ENCODE measurements around the gene TRAM2.

TRAM2 gene

DNA sequence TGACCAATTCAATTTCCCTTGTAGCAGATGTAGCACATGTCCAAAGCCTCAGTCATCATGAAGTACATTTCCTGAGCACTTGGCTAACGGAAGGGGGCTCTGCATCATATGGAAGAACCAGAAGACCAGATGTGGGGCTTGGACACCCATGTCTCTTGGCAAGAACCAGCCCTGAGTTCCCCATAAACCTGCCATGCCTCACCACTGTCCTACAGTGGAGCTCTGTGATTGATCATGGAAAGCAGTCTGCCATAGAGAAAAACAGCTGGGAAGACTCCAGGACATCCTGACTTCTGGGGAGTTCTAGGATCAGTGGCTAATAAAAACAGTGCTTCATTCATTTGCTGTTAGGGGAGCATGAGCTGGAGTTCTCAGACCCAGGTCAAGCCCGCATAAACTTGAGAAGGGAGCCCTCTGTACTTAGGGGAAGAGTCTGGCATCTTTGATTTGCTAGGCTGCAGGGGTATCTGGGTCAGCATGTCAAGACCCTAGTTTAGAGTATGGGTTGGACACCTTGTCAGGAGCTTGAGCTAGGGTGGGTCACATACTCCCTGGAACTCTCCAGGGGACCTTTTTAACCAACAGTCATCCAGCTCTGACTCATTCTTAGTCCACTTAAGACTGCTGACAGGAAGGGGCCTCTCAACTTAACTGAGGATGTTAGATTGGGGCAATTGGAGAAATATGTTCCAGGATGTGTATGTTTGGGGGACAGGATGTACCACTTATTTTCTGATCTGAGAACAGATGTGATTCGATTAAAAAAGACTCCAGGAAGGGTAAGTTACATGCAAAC is 26.3 kb upstream of the TRAM2 start:
- TF ChIP-seq, protein P1, sequence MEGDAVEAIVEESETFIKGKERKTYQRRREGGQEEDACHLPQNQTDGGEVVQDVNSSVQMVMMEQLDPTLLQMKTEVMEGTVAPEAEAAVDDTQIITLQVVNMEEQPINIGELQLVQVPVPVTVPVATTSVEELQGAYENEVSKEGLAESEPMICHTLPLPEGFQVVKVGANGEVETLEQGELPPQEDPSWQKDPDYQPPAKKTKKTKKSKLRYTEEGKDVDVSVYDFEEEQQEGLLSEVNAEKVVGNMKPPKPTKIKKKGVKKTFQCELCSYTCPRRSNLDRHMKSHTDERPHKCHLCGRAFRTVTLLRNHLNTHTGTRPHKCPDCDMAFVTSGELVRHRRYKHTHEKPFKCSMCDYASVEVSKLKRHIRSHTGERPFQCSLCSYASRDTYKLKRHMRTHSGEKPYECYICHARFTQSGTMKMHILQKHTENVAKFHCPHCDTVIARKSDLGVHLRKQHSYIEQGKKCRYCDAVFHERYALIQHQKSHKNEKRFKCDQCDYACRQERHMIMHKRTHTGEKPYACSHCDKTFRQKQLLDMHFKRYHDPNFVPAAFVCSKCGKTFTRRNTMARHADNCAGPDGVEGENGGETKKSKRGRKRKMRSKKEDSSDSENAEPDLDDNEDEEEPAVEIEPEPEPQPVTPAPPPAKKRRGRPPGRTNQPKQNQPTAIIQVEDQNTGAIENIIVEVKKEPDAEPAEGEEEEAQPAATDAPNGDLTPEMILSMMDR (conservative IDR thresholded peaks at IDR 0.05; ENCODE audit: low read depth, low read length) = no peak

GRCh38 chr6:52598824-52599190 is 21.9 kb upstream of the TRAM2 start:
- H3K4me3 ChIP-seq (ENCODE audit: low read length) = no peak overlapping the region
- TF ChIP-seq, protein P1 (conservative IDR thresholded peaks at IDR 0.05; ENCODE audit: low read depth, low read length) = no peak
- no peak for DNase-seq (ENCODE audit: low read depth)

More for the DNA sequence above, 26.3 kb upstream of the TRAM2 start:
- DNase-seq (ENCODE audit: low read depth) = no peak
- no peak overlapping the region for H3K4me3 ChIP-seq (ENCODE audit: low read length)

GRCh38 chr6:52598123-52598823 is 21.4 kb upstream of the TRAM2 start:
- DNase-seq (ENCODE audit: low read depth) = no peak
- no peak overlapping the region for H3K4me3 ChIP-seq (ENCODE audit: low read length)
- TF ChIP-seq, protein P1 (conservative IDR thresholded peaks at IDR 0.05; ENCODE audit: low read depth, low read length) = peak; percentile 82

DNA sequence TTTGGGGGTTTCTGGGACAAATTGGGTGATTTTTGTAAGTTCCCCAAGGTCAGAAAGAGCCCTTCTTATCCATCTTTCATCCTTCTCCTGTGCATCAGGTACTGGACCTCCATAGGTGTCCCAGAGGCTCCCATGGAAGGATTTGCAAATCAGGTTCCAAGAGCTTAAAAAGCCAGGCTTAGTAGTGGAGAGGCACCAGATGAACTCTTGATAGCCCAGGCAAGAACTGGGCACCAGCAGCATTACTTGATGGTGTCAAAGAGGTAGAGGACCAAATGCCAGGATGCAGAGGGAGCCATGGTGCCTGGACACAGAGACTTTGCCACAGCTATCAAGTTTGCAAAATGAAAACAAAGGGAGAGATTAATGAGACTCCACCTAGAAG is 20.9 kb upstream of the TRAM2 start:
- TF ChIP-seq, protein P1 (conservative IDR thresholded peaks at IDR 0.05; ENCODE audit: low read depth, low read length) = no peak
- DNase-seq (ENCODE audit: low read depth) = no peak
- no peak overlapping the region for H3K4me3 ChIP-seq (ENCODE audit: low read length)

DNA sequence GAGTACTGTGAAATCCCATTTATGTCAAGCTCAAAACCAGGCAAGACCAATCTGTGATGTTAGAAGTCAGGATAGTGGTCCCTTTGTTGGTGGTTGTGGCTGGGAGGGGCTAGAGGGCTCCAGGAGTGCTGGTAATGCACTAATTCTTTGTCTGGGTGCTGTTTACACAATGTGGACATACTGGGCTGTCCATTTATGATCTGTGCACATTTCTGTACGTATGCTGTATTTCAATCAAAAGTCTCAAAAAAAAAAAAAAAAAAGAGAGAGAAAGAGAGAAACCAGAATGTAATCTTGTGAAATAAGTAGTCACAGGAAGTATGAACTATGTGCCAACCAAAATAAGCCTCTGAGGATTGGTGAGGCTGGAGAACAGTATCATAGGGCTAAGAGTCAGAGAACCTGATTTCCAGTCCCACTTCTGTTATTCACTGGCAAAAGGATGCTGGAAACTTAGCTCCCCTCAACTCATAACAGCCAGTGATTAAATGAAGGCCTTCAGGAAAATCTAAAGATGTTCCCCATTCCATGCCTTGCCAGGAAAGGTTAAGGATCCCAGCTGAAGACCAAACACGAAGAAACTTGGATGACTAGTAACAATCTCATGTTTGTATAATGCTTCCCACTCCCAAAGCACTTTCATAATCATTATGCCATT is 19.6 kb upstream of the TRAM2 start:
- DNase-seq (ENCODE audit: low read depth) = no peak
- H3K4me3 ChIP-seq (ENCODE audit: low read length) = no peak overlapping the region

GRCh38 chr6:52595796-52596130 is 18.9 kb upstream of the TRAM2 start:
- no peak overlapping the region for H3K4me3 ChIP-seq (ENCODE audit: low read length)

More for the DNA sequence above, 19.6 kb upstream of the TRAM2 start:
- TF ChIP-seq, protein P1 (conservative IDR thresholded peaks at IDR 0.05; ENCODE audit: low read depth, low read length) = no peak

More at GRCh38 chr6:52595796-52596130, 18.9 kb upstream of the TRAM2 start:
- TF ChIP-seq, protein P1 (conservative IDR thresholded peaks at IDR 0.05; ENCODE audit: low read depth, low read length) = no peak
- no peak for DNase-seq (ENCODE audit: low read depth)

All from retinal pigment epithelial cell (primary cell).